ENCODE measurements around the gene LIPJ.

DNA sequence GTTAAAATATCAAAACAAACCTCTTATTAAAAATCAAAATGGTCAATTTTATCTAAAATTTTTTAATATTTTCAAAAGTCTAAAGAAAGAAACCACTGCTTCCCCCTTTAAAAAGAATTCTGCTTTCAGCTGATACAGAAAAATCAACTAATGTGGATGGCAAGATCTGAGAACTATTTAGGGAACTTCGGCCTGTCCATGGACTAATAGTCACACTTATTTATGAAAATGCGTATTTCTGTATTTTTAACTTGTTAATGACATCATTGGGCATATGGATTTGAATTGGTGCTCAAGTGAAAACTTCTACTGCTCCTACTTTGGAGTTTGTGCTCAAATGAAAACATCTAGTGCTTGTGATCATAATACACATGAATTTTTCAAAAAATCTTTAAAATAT, 35.3 kb upstream of the LIPJ start:
- TF ChIP-seq, protein P1, sequence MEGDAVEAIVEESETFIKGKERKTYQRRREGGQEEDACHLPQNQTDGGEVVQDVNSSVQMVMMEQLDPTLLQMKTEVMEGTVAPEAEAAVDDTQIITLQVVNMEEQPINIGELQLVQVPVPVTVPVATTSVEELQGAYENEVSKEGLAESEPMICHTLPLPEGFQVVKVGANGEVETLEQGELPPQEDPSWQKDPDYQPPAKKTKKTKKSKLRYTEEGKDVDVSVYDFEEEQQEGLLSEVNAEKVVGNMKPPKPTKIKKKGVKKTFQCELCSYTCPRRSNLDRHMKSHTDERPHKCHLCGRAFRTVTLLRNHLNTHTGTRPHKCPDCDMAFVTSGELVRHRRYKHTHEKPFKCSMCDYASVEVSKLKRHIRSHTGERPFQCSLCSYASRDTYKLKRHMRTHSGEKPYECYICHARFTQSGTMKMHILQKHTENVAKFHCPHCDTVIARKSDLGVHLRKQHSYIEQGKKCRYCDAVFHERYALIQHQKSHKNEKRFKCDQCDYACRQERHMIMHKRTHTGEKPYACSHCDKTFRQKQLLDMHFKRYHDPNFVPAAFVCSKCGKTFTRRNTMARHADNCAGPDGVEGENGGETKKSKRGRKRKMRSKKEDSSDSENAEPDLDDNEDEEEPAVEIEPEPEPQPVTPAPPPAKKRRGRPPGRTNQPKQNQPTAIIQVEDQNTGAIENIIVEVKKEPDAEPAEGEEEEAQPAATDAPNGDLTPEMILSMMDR (IDR thresholded peaks at IDR 0.05; ENCODE audit: borderline replicate concordance, extremely low read depth, low read length, poor library complexity, severe bottlenecking) = no peak
- no peak for TF ChIP-seq EZH2 (IDR thresholded peaks at IDR 0.05; ENCODE audit: borderline replicate concordance, low read depth, low read length, severe bottlenecking)

All from DND-41 (cell line).